Measurements from ENCODE around the gene CYP11A1.

CYP11A1 gene

DNA sequence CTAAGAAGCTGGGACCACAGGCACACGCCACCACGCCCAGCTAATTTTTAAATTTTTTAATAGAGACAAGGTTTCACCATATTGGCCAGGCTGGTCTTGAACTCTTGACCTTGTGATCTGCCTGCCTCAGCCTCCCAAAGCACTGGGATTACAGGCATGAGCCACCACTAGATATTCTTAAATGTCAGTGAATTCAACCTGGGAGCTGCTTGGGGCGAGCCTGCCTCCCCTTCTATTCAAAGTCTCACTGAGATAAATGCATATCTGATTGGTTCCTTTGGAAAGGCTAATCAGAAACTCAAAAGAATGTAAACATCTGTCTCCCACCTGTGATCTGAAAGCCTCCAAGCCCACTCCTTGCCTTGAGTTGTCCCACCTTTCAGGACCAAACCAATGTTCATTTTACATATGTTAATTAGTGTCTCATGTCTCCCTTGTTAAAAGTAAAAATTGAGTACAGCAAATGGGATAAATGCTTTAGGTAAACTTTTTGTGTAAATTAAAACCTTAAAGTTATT is 15.0 kb downstream of the CYP11A1 start:
- no peak for TF ChIP-seq POU2F2 (IDR thresholded peaks at IDR 0.05; ENCODE audit: low read depth, low read length)
- DNase-seq (ENCODE audit: insufficient read length, low spot score) (no peak), FAIRE-seq (no peak)

DNA sequence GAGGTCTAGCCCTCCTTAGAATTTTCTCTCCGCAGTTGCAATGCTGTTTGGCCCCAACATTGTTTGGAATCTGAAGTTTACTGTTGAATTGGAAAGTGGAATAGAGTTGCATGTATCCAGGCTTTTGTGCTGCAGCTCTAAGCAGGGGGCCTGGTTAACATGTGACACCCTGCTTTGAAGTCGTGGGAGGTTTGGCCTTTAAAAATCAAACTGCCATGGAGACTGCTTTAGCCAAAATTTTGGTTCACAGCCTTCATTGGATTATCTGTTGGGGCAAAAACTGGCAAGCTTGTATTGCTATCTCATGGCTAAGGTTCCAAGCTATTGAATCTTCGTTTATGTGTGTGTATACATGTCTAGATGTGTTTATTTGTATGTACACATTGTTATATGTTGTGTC is 15.8 kb downstream of the CYP11A1 start:
- no peak for FAIRE-seq
- no peak for DNase-seq (ENCODE audit: insufficient read length, low spot score)
- TF ChIP-seq SPI1 (IDR thresholded peaks at IDR 0.05; ENCODE audit: low read depth, low read length) (no peak), POU2F2 (IDR thresholded peaks at IDR 0.05; ENCODE audit: low read depth, low read length) (no peak), POLR2AphosphoS5 (IDR thresholded peaks at IDR 0.05; ENCODE audit: low read depth, low read length) (no peak), POLR2A (IDR thresholded peaks at IDR 0.05; ENCODE audit: low read depth, low read length) (no peak), TAF1 (IDR thresholded peaks at IDR 0.05; ENCODE audit: low read depth, low read length) (no peak), PAX5 (IDR thresholded peaks at IDR 0.05; ENCODE audit: insufficient read depth, low read length, severe bottlenecking) (no peak)

DNA sequence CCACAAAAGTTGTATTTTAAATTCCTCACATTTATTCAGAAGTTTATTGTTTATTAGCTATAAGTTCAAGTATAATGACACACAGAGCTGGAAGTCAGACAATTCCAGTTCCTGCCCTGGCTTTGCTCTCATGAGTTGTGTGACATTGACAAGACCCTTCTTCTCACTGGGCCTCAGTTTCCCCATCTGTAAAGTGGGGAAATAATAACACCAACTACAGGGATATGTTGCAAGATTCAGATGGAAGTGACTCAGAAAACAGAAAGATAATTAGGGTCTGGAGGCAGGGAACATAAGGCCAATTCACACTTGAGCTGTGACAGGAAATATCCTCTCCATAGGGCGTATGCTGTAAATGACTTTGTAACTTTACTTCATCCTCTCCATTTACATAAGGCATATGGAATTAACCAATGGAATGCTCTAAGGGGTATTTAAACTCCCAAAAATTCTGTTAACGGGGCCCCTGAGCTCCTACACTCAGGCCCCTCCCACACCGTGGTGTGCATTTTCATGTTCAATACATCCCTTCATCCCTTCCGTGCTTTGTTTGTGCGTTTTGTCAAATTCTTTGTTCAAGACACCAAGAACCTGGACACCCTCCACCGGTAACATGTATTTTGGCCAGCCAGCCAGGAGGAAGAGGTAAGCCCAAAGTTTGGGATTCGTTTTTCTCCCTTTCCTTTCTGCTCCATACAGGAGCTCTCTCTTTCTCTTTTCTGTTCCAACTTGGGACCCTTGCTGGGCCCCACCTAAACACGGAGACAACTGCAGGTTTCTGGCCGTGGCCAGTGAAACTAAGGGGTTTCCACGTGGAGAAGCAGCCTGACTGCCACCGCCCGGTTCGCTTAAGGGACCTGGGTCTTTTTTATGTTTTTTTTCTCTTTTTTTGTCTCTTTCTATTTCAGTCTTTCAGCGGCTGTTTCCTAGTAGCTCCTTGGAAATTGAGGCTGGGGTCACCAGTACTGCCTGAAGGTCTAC is 16.9 kb downstream of the CYP11A1 start:
- DNase-seq (ENCODE audit: insufficient read length, low spot score) = no peak
- TF ChIP-seq SPI1 (IDR thresholded peaks at IDR 0.05; ENCODE audit: low read depth, low read length) = no peak
- no peak for TF ChIP-seq POLR2AphosphoS5 (IDR thresholded peaks at IDR 0.05; ENCODE audit: low read depth, low read length)
- TF ChIP-seq POLR2A (IDR thresholded peaks at IDR 0.05; ENCODE audit: low read depth, low read length) = no peak
- TF ChIP-seq TAF1 (IDR thresholded peaks at IDR 0.05; ENCODE audit: low read depth, low read length) = no peak
- TF ChIP-seq PAX5 (IDR thresholded peaks at IDR 0.05; ENCODE audit: insufficient read depth, low read length, severe bottlenecking) = no peak
- no peak for TF ChIP-seq POU2F2 (IDR thresholded peaks at IDR 0.05; ENCODE audit: low read depth, low read length)
- FAIRE-seq = no peak

DNA sequence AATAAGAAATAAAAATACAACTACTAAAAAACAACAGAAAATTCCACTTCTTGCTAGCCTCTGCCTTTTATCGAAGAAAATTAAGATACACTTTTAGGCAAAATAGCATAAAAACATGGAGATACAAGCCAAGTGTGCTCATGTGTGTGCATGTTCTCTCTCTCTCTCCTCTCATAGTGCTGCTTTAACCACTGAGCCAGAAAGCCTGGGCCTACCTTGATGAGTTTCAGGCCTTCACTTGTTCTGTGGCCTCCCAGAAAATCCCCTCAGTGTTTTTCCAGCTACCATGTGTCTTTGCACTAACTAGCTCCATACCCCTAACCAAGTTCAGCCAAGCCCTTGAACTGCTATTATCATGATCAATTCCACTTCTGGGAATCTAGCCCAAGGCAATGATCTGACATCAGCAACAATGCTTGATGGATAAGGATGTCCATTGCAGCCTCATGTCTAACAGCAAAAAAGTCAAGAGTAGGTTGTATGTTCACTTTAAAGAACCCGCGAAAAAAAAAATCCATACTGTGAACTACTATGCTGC is 18.1 kb downstream of the CYP11A1 start:
- FAIRE-seq (no peak), DNase-seq (ENCODE audit: insufficient read length, low spot score) (no peak)
- TF ChIP-seq POLR2A (IDR thresholded peaks at IDR 0.05; ENCODE audit: low read depth, low read length) (no peak), POLR2AphosphoS5 (IDR thresholded peaks at IDR 0.05; ENCODE audit: low read depth, low read length) (no peak), SPI1 (IDR thresholded peaks at IDR 0.05; ENCODE audit: low read depth, low read length) (no peak), TAF1 (IDR thresholded peaks at IDR 0.05; ENCODE audit: low read depth, low read length) (no peak), PAX5 (IDR thresholded peaks at IDR 0.05; ENCODE audit: insufficient read depth, low read length, severe bottlenecking) (no peak), POU2F2 (IDR thresholded peaks at IDR 0.05; ENCODE audit: low read depth, low read length) (no peak)

DNA sequence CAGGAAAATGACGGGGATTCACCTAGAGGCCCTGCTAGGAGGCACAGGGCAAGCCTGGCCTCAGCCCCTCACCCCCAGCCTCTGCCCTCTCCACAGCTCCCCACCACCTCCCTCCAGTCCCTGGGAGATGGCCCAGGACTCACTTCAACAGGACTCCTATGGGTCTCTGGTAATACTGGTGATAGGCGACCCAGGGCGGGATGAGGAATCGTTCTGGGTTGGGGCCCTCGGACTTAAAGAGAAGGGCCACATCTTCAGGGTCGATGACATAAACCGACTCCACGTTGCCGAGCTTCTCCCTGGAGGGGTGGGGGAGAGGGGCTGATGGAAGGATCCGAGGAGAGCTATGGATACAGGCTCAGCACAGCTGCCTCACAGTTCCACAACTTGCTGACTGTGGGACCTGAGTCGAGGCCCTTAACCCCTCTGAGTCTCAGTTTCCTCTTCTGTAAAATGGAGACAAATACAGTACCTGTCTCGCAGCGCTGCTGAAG is 19.6 kb downstream of the CYP11A1 start:
- FAIRE-seq (no peak), DNase-seq (ENCODE audit: insufficient read length, low spot score) (no peak)
- TF ChIP-seq TAF1 (IDR thresholded peaks at IDR 0.05; ENCODE audit: low read depth, low read length) (no peak), SPI1 (IDR thresholded peaks at IDR 0.05; ENCODE audit: low read depth, low read length) (no peak), POLR2A (IDR thresholded peaks at IDR 0.05; ENCODE audit: low read depth, low read length) (no peak), POLR2AphosphoS5 (IDR thresholded peaks at IDR 0.05; ENCODE audit: low read depth, low read length) (no peak), POU2F2 (IDR thresholded peaks at IDR 0.05; ENCODE audit: low read depth, low read length) (no peak), PAX5 (IDR thresholded peaks at IDR 0.05; ENCODE audit: insufficient read depth, low read length, severe bottlenecking) (no peak)

DNA sequence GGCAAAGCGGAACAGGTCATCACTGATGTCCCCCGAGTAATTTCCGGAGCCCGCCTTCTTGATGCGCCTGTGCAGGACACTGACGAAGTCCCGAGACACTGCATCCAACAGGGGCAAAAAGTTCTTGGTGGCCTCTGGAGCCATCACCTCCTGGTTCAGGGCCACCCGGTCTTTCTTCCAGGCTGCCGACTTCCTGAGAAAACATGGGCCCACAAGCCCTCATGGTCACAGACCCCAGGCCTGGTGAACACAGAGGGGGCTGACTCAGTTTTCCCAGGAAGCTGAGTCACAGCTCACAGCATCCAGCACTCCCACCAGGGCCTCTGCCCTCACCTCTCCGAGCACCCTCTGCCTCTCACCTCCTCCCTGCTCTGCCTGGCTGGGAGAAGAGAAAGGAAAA is 22.4 kb downstream of the CYP11A1 start:
- FAIRE-seq (no peak), DNase-seq (ENCODE audit: insufficient read length, low spot score) (no peak)
- TF ChIP-seq POLR2AphosphoS5 (IDR thresholded peaks at IDR 0.05; ENCODE audit: low read depth, low read length) (no peak), POU2F2 (IDR thresholded peaks at IDR 0.05; ENCODE audit: low read depth, low read length) (no peak), SPI1 (IDR thresholded peaks at IDR 0.05; ENCODE audit: low read depth, low read length) (no peak), PAX5 (IDR thresholded peaks at IDR 0.05; ENCODE audit: insufficient read depth, low read length, severe bottlenecking) (no peak), POLR2A (IDR thresholded peaks at IDR 0.05; ENCODE audit: low read depth, low read length) (no peak), TAF1 (IDR thresholded peaks at IDR 0.05; ENCODE audit: low read depth, low read length) (no peak)

GRCh38 chr15:74343797-74344127 is 23.7 kb downstream of the CYP11A1 start:
- no peak for TF ChIP-seq POLR2A (IDR thresholded peaks at IDR 0.05; ENCODE audit: low read depth, low read length)
- no peak for TF ChIP-seq POLR2AphosphoS5 (IDR thresholded peaks at IDR 0.05; ENCODE audit: low read depth, low read length)
- TF ChIP-seq PAX5 (IDR thresholded peaks at IDR 0.05; ENCODE audit: insufficient read depth, low read length, severe bottlenecking) = no peak
- TF ChIP-seq TAF1 (IDR thresholded peaks at IDR 0.05; ENCODE audit: low read depth, low read length) = no peak
- TF ChIP-seq SPI1 (IDR thresholded peaks at IDR 0.05; ENCODE audit: low read depth, low read length) = no peak
- TF ChIP-seq POU2F2 (IDR thresholded peaks at IDR 0.05; ENCODE audit: low read depth, low read length) = no peak
- DNase-seq (ENCODE audit: insufficient read length, low spot score) = no peak
- no peak for FAIRE-seq

- FAIRE-seq (no peak), DNase-seq (ENCODE audit: insufficient read length, low spot score) (no peak)
- TF ChIP-seq TAF1 (IDR thresholded peaks at IDR 0.05; ENCODE audit: low read depth, low read length) = no peak
- TF ChIP-seq SPI1 (IDR thresholded peaks at IDR 0.05; ENCODE audit: low read depth, low read length) = no peak
- TF ChIP-seq POLR2A (IDR thresholded peaks at IDR 0.05; ENCODE audit: low read depth, low read length) = no peak
Observed at GRCh38 chr15:74343127-74343796, 24.2 kb downstream of the CYP11A1 start.

DNA sequence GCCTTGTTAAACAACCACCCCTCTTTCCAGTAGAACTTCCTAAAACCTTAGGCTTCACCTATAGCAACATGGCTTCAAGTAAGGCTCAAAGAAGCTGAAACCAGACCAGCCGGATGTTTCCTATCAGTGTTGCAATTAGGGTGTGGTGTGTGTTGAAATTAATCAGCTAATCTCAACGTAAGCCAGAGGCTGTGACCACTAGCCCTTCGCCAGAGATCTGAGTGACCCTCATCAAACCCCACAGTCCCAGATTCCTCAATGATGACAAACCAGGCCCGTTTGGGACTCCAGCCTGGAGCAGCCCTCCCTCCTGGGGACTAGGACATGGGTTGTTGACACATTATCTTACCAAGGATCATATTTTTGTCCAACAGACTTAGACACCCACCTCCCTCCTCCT is 27.3 kb downstream of the CYP11A1 start:
- no peak for FAIRE-seq
- TF ChIP-seq SPI1 (IDR thresholded peaks at IDR 0.05; ENCODE audit: low read depth, low read length) = no peak
- TF ChIP-seq POU2F2 (IDR thresholded peaks at IDR 0.05; ENCODE audit: low read depth, low read length) = no peak
- TF ChIP-seq TAF1 (IDR thresholded peaks at IDR 0.05; ENCODE audit: low read depth, low read length) = no peak
- TF ChIP-seq POLR2A (IDR thresholded peaks at IDR 0.05; ENCODE audit: low read depth, low read length) = no peak
- no peak for TF ChIP-seq PAX5 (IDR thresholded peaks at IDR 0.05; ENCODE audit: insufficient read depth, low read length, severe bottlenecking)
- no peak for TF ChIP-seq POLR2AphosphoS5 (IDR thresholded peaks at IDR 0.05; ENCODE audit: low read depth, low read length)
- DNase-seq (ENCODE audit: insufficient read length, low spot score) = no peak
